DMS79 (cell line): ENCODE data around the gene ANTXR1.
"Not testable (repeated sequence)": the region's sequence is repeated elsewhere in the genome, so short reads cannot be mapped to it uniquely, and the experiment has no call there.

Experiments
- DNase-seq: peaks from one replicate; lab custom pipeline; 2025; lab: John Stamatoyannopoulos, UW

Gene ANTXR1

GRCh38 chr2:69210385-69210784 lies 197.4 kb downstream of the ANTXR1 start:
- DNase-seq = no peak

GRCh38 chr2:69211048-69211447 lies 198.1 kb downstream of the ANTXR1 start:
- DNase-seq = no peak

GRCh38 chr2:69211686-69212085 lies 198.7 kb downstream of the ANTXR1 start:
- no peak for DNase-seq

- no peak for DNase-seq
Observed at GRCh38 chr2:69212238-69213028, 199.5 kb downstream of the ANTXR1 start.

GRCh38 chr2:69213201-69213600 lies 200.2 kb downstream of the ANTXR1 start:
- DNase-seq = no peak

GRCh38 chr2:69213782-69214181 lies 200.8 kb downstream of the ANTXR1 start:
- DNase-seq = no peak

- no peak for DNase-seq
Observed at GRCh38 chr2:69214898-69215297, 201.9 kb downstream of the ANTXR1 start.

GRCh38 chr2:69216535-69217332 lies 203.8 kb downstream of the ANTXR1 start:
- no peak for DNase-seq

GRCh38 chr2:69217333-69218080 lies 204.5 kb downstream of the ANTXR1 start:
- peak; percentile 98 for DNase-seq

- DNase-seq = no peak
Observed at GRCh38 chr2:69221512-69221911, 208.5 kb downstream of the ANTXR1 start.

GRCh38 chr2:69221960-69222751 lies 209.2 kb downstream of the ANTXR1 start:
- DNase-seq = no peak

- peak; percentile 79 for DNase-seq
Observed at GRCh38 chr2:69222953-69223658, 210.1 kb downstream of the ANTXR1 start.

GRCh38 chr2:69223759-69224511 lies 211.0 kb downstream of the ANTXR1 start:
- peak; percentile 70 for DNase-seq

- no peak for DNase-seq
Observed at GRCh38 chr2:69224512-69224837, 211.5 kb downstream of the ANTXR1 start.

- DNase-seq = no peak
Observed at GRCh38 chr2:69225933-69226332, 213.0 kb downstream of the ANTXR1 start.

- DNase-seq = no peak
Observed at GRCh38 chr2:69226903-69227302, 213.9 kb downstream of the ANTXR1 start.

- DNase-seq = no peak
Observed at GRCh38 chr2:69227716-69228115, 214.7 kb downstream of the ANTXR1 start.

GRCh38 chr2:69230946-69231345 lies 218.0 kb downstream of the ANTXR1 start:
- not testable (repeated sequence) for DNase-seq

GRCh38 chr2:69231612-69232277 lies 218.8 kb downstream of the ANTXR1 start:
- no peak for DNase-seq

- DNase-seq = not testable (repeated sequence)
Observed at GRCh38 chr2:69235835-69236234, 222.9 kb downstream of the ANTXR1 start.
